ENCODE measurements around the gene GCNT2. TPM values are rescaled to one million over a fixed set of nuclear protein-coding genes. Genes with fewer than 3 reads are reported as not detected.

GCNT2 gene
- total and polyA plus RNA-seq, 2 of the 8 experiments (the other 6 are each of a cell fraction or from before 2014, with no cell fraction given): 19.3 to 52.5 TPM

- TF ChIP-seq TAF7 (optimal IDR thresholded peaks at IDR 0.05; ENCODE audit: borderline replicate concordance, low read depth, low read length): no peak
- TF ChIP-seq YY1 (IDR thresholded peaks at IDR 0.05; ENCODE audit: low read depth, low read length): peak; percentile 77; the same call in 1 of the 2 replicates
- WGBS, 2 experiments (ENCODE audit: extremely low coverage in 1 of 2, insufficient coverage in 1 of 2, insufficient read length in 1 of 2, insufficient replicate concordance in 2 of 2, low coverage in 1 of 2, low lambda C conversion rate in 2 of 2, missing lambda C conversion rate in 1 of 2): 90% methylated on average over 7 of the region's 7 CpGs; no CpG with 5 or more reads in 1 of the 2 experiments
- no peak overlapping the region for H4K8ac ChIP-seq (ENCODE audit: extremely low read depth, insufficient read depth, low read length)
- no peak overlapping the region for H4K91ac ChIP-seq (replicated peaks; ENCODE audit: insufficient read length, low read length)
- no peaks in the 10 kb centered on the region for H3K79me2 ChIP-seq (ENCODE audit: control insufficient read depth in 1 of 2, insufficient read depth in 2 of 2, low read length in 2 of 2)
- H2BK12ac ChIP-seq (ENCODE audit: low read depth, low read length): no peak overlapping the region
- no peak overlapping the region for H2AK5ac ChIP-seq (ENCODE audit: low read depth, low read length)
- H3K56ac ChIP-seq (replicated peaks; ENCODE audit: insufficient read length, low read depth, low read length): no peak overlapping the region
- no peak overlapping the region for H4K5ac ChIP-seq (ENCODE audit: insufficient read length, low read depth, low read length)
- no peaks in the 10 kb centered on the region for H3K27me3 ChIP-seq (replicated peaks in 1 of 4; ENCODE audit: control insufficient read depth in 3 of 4, extremely low read depth in 1 of 4, insufficient read depth in 3 of 4, low read length in 3 of 4)
- no peak overlapping the region for H3K14ac ChIP-seq (ENCODE audit: insufficient read length)
- H3K27ac ChIP-seq (ENCODE audit: low read depth, low read length): no peak overlapping the region
- H3K9ac ChIP-seq (replicated peaks in 1 of 4; ENCODE audit: extremely low read depth in 1 of 4, low read depth in 3 of 4, low read length in 3 of 4): no peak overlapping the region
- H2BK15ac ChIP-seq (ENCODE audit: low read length): no peak overlapping the region
- no peak overlapping the region for H2AFZ ChIP-seq (ENCODE audit: low read length)
- H3K23ac ChIP-seq (ENCODE audit: insufficient read length): no peak overlapping the region
- H4K20me1 ChIP-seq (replicated peaks in 1 of 2; ENCODE audit: control insufficient read depth in 1 of 2, insufficient read depth in 2 of 2, low read length in 2 of 2): no peaks in the 10 kb centered on the region
- no peak overlapping the region for H3K4me2 ChIP-seq (ENCODE audit: insufficient read depth in 1 of 2, low read depth in 2 of 2, low read length in 2 of 2)
- CTCF ChIA-PET (ENCODE audit: partially characterized antibody): interaction anchor here (1.0 to 1.3 kb wide), 3 partner anchors 63 to 197 kb away, joined by 3 read pairs; no protein-coding TSS in a partner anchor
- H2BK120ac ChIP-seq (replicated peaks; ENCODE audit: low read depth, low read length): no peak overlapping the region
- H2BK5ac ChIP-seq (ENCODE audit: low read depth, low read length): no peak overlapping the region
- no peak overlapping the region for H2BK20ac ChIP-seq (ENCODE audit: low read length)
- no peak for DNase-seq (ENCODE audit: low read depth in 1 of 2, low spot score in 2 of 2)
- H3K18ac ChIP-seq (ENCODE audit: extremely low read depth, low read length): no peak overlapping the region
- no peaks in the 10 kb centered on the region for H3K36me3 ChIP-seq (ENCODE audit: control insufficient read depth in 2 of 4, insufficient read depth in 4 of 4, low read length in 3 of 4)
- H3K4ac ChIP-seq (replicated peaks; ENCODE audit: insufficient read length, low read depth, low read length): no peak overlapping the region
- no peaks in the 10 kb centered on the region for H3K9me3 ChIP-seq (ENCODE audit: insufficient read depth in 2 of 2, low read depth in 1 of 2, low read length in 1 of 2)
- no peak for FAIRE-seq
- POLR2A ChIA-PET (ENCODE audit: partially characterized antibody): interaction anchor here (1.4 kb wide), 1 partner anchor 97 kb away, joined by 3 read pairs; no protein-coding TSS in a partner anchor
- H3K23me2 ChIP-seq (ENCODE audit: low read depth, low read length): no peaks in the 10 kb centered on the region
- no peaks in the 10 kb centered on the region for H3K79me1 ChIP-seq (ENCODE audit: low read depth, low read length)
- no peaks in the 10 kb centered on the region for H3K4me1 ChIP-seq (replicated peaks in 1 of 4; ENCODE audit: control insufficient read depth in 3 of 4, insufficient read depth in 4 of 4, low read length in 3 of 4)
- H3K4me3 ChIP-seq (ENCODE audit: extremely low read depth in 1 of 4, insufficient read depth in 2 of 4, low read depth in 3 of 4, low read length in 4 of 4): no peak overlapping the region
Measured at GRCh38 chr6:10676403-10676802, 155.3 kb downstream of the GCNT2 start.
